Smooth muscle cell (in vitro differentiated cells): ENCODE measurements around the gene SLC29A3. TPM values are rescaled to one million over a fixed set of nuclear protein-coding genes. Genes with fewer than 3 reads are reported as not detected.

Experiments used
- DNase-seq: peaks from one replicate; lab custom pipeline; 2025; ENCODE audit not compliant: unreplicated experiment; lab: John Stamatoyannopoulos, UW
- H2AFZ ChIP-seq: fragments of 200-600 bp; sonication (generic); 2 replicates; pipeline ENCODE4 v1.6.0; 2016; ENCODE audit warnings: antibody characterized with exemption, low read depth, mild to moderate bottlenecking
- H3F3A ChIP-seq: fragments of 200-600 bp; sonication (generic); 2 replicates; pipeline ENCODE4 v1.6.0; 2017; ENCODE audit warnings: antibody characterized with exemption, low read depth
- H3K27ac ChIP-seq: fragments of 200-600 bp; sonication (generic); 2 replicates; pipeline ENCODE4 v1.5.1; 2016; ENCODE audit warnings: low read depth, mild to moderate bottlenecking
- H3K27me3 ChIP-seq: fragments of 200-600 bp; sonication (generic); 2 replicates; pipeline ENCODE4 v1.6.1; 2016; ENCODE audit warnings: low read depth, mild to moderate bottlenecking
- H3K36me3 ChIP-seq: fragments of 200-600 bp; sonication (generic); 2 replicates; pipeline ENCODE4 v1.5.1; 2016; ENCODE audit warnings: low read depth
- H3K4me1 ChIP-seq: fragments of 200-600 bp; sonication (generic); 2 replicates; pipeline ENCODE4 v1.5.1; 2016; ENCODE audit warnings: low read depth
- H3K4me2 ChIP-seq: fragments of 200-600 bp; sonication (generic); 2 replicates; pipeline ENCODE4 v1.6.0; 2016; ENCODE audit warnings: mild to moderate bottlenecking
- H3K4me3 ChIP-seq: fragments of 200-600 bp; sonication (generic); 2 replicates; pipeline ENCODE4 v1.5.1; 2016; ENCODE audit warnings: mild to moderate bottlenecking
- H3K79me2 ChIP-seq: fragments of 200-600 bp; sonication (generic); 2 replicates; pipeline ENCODE4 v1.6.0; 2016; ENCODE audit warnings: low read depth, mild to moderate bottlenecking
- H3K9ac ChIP-seq: fragments of 200-600 bp; sonication (generic); 2 replicates; pipeline ENCODE4 v1.6.0; 2016; ENCODE audit warnings: low read depth
- H3K9me3 ChIP-seq: fragments of 200-600 bp; sonication (generic); replicated peaks from 2 replicates; pipeline ENCODE4 v1.5.1; 2016; ENCODE audit warnings: low read depth
- H4K20me1 ChIP-seq: fragments of 200-600 bp; sonication (generic); 2 replicates; pipeline ENCODE4 v1.6.0; 2016; ENCODE audit warnings: low read depth
- WGBS: methylation state at CpG from one replicate; pipeline ENCODE4 v1.1.7; 2016; ENCODE audit warnings: low lambda C conversion rate; 5-methylcytosine and 5-hydroxymethylcytosine counted together
- polyA plus RNA-seq: library from polyadenylated mRNA; unstranded; fragments of >200 nt; fragmentation: Nextera tagmentation; extraction: Ambion mirVana; gene quantifications from 2 replicates; pipeline ENCODE4 v1.2.1, GENCODE V29; 2016
- total RNA-seq: library from RNA; depleted of rRNA; stranded (reverse); fragments of >200 nt; gene quantifications from 2 replicates; pipeline ENCODE4 v1.2.3, GENCODE V29; 2014
- TF ChIP-seq, protein P1 (sequence below): fragments of 200-600 bp; sonication (generic); IDR thresholded peaks from 2 replicates; pipeline ENCODE4 v1.5.1; 2017; ENCODE audit warnings: borderline replicate concordance, mild to moderate bottlenecking, antibody characterized with exemption; ENCODE audit not compliant: insufficient read depth, poor library complexity, severe bottlenecking

Gene SLC29A3
- total and polyA plus RNA-seq, 2 experiments from 2014 or later = 2.9 to 4.8 TPM

DNA sequence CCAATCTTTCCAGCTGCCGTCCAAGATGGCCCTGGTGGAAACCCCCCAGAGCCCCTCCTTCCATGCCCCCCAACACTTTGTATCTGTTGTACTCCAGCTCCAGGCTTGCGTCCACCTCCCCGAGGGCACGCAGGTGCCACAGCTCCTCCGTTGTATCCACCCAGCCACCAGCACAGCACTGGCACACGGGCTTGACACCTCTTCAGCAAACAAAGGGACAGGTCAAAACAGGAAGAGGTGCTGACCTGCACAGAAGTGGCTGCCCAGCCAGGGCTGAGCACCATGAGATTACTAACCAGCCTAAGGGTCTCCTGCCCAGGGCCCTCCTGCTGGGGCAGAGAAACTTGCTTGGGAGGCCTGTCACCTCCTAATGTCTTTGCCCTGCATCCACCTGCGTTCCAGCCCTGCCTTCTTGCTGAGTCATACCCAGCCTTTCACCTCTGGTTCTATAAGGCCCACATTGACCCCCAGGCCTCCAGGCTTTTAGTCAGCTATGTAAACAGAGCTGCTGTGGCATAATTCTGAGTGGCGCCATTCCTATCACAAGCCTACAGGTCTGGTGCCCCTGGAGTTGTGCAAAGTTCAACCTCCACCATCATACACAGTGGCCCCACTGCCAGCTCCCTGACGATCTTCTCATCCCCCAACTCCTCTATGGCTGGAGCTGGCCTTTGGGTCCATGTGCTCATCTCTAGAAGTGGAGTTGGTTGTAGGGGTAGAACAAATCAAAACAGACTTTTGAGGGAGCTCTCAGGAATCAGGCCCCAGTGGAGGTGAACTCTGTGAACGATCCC is 20.9 kb downstream of the SLC29A3 start:
- Histone ChIP-seq H3K4me2 (no peak overlapping the region), H2AFZ (no peak overlapping the region), H3F3A (no peaks in the 10 kb centered on the region), H3K79me2 (no peaks in the 10 kb centered on the region), H3K4me1 (no peaks in the 10 kb centered on the region), H3K27me3 (no peaks in the 10 kb centered on the region), H3K36me3 (no peaks in the 10 kb centered on the region), H3K4me3 (no peak overlapping the region), H3K9me3 (no peaks in the 10 kb centered on the region), H3K27ac (no peak overlapping the region), H3K9ac (no peak overlapping the region), H4K20me1 (no peaks in the 10 kb centered on the region)
- WGBS = 83% methylated on average over 10 of the region's 10 CpGs
- no peak for DNase-seq
- TF ChIP-seq, protein P1, sequence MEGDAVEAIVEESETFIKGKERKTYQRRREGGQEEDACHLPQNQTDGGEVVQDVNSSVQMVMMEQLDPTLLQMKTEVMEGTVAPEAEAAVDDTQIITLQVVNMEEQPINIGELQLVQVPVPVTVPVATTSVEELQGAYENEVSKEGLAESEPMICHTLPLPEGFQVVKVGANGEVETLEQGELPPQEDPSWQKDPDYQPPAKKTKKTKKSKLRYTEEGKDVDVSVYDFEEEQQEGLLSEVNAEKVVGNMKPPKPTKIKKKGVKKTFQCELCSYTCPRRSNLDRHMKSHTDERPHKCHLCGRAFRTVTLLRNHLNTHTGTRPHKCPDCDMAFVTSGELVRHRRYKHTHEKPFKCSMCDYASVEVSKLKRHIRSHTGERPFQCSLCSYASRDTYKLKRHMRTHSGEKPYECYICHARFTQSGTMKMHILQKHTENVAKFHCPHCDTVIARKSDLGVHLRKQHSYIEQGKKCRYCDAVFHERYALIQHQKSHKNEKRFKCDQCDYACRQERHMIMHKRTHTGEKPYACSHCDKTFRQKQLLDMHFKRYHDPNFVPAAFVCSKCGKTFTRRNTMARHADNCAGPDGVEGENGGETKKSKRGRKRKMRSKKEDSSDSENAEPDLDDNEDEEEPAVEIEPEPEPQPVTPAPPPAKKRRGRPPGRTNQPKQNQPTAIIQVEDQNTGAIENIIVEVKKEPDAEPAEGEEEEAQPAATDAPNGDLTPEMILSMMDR = no peak

DNA sequence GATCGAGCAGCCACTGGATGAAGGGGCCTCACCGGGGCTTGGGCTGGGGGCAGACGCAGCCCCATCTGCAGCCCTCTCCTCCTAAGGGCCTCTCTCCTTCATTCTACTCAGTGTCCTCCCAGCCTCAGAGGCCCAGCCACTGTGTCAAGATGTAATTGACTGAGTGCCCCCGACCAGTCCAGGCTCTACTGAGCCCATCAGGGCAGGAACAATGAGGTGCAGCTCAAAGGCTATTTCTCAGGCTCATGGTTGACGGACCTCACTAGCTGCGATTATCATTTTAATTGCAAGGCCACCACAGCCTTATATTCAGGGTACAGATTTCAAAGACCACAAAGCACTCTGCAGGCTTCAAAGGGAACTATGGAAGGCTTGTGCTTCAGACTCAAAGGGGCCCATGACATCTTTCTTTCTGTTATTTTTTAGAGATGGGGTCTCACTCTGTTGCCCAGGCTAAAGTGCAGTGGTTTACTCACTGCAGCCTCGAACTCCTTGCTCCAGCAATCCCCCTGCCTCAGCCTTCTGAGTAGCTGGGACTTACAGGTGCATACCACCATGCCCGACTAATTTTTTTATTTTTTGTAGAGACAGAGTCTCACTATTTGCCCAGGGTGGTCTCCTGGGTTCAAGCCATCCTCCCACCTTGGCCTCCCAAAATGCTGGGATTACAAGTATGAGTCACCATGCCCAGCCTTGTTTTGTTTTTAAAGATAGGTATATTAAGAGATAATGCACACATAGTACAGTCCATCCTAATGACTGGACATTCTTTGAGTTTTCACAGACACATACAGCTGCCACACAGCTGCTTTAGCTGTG is 23.7 kb downstream of the SLC29A3 start:
- Histone ChIP-seq H3F3A (no peaks in the 10 kb centered on the region), H3K4me3 (no peak overlapping the region), H3K4me2 (no peak overlapping the region), H3K4me1 (no peaks in the 10 kb centered on the region), H3K9ac (no peak overlapping the region), H3K79me2 (no peaks in the 10 kb centered on the region), H3K36me3 (no peaks in the 10 kb centered on the region), H4K20me1 (no peaks in the 10 kb centered on the region), H3K9me3 (no peaks in the 10 kb centered on the region), H3K27ac (no peak overlapping the region), H2AFZ (no peak overlapping the region), H3K27me3 (no peaks in the 10 kb centered on the region)
- no peak for DNase-seq
- TF ChIP-seq, protein P1 = no peak
- 97% methylated on average over 8 of the region's 8 CpGs for WGBS

DNA sequence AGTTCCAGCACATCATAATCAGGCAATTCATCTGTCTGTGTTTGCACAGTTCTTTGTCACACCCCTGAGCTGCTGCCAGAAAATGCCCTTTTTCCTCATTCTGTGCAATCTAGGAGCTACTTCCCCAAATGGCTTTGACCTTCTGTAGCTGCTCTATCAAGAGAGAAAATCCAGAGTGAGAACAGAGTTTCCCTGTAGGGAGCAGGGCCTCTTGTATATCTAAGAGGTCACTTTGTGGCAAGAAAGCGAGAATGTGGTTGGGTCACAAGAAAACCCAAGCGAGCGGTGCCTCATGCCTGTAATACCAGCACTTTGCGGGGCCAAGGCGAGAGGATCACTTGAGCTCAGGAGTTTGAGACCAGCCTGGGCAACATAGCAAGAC is 24.3 kb downstream of the SLC29A3 start:
- 44% methylated on average over 5 of the region's 5 CpGs for WGBS
- Histone ChIP-seq H3K9ac (no peak overlapping the region), H3K36me3 (no peaks in the 10 kb centered on the region), H3K79me2 (no peaks in the 10 kb centered on the region), H3K4me2 (no peak overlapping the region), H3K27me3 (no peaks in the 10 kb centered on the region), H3K4me1 (no peaks in the 10 kb centered on the region), H3K9me3 (no peaks in the 10 kb centered on the region), H4K20me1 (no peaks in the 10 kb centered on the region), H2AFZ (no peak overlapping the region), H3K4me3 (no peak overlapping the region), H3K27ac (no peak overlapping the region), H3F3A (no peaks in the 10 kb centered on the region)
- DNase-seq = no peak
- TF ChIP-seq, protein P1 = no peak
